BLaER1 (cell line): ENCODE measurements around the gene MAP7D1.
"Not testable (repeated sequence)": the region's sequence is repeated elsewhere in the genome, so short reads cannot be mapped to it uniquely, and the experiment has no call there.

Experiments
- H3K27ac ChIP-seq: shearing (Covaris generic); formaldehyde crosslinking; 2 replicates; pipeline ENCODE4 v1.8.1; 2022
- H3K27me3 ChIP-seq: shearing (Covaris generic); formaldehyde crosslinking; 2 replicates; pipeline ENCODE4 v1.8.1; 2022
- H3K36me3 ChIP-seq: shearing (Covaris generic); formaldehyde crosslinking; 2 replicates; pipeline ENCODE4 v1.8.1; 2022
- H3K4me1 ChIP-seq: shearing (Covaris generic); formaldehyde crosslinking; 2 replicates; pipeline ENCODE4 v1.8.1; 2022
- H3K4me2 ChIP-seq: shearing (Covaris generic); formaldehyde crosslinking; 2 replicates; pipeline ENCODE4 v1.8.1; 2022
- H3K4me3 ChIP-seq: shearing (Covaris generic); formaldehyde crosslinking; 2 replicates; pipeline ENCODE4 v1.8.1; 2022
- H3K9ac ChIP-seq: shearing (Covaris generic); formaldehyde crosslinking; 2 replicates; pipeline ENCODE4 v1.8.1; 2022
- H3K9me3 ChIP-seq: shearing (Covaris generic); formaldehyde crosslinking; 2 replicates; pipeline ENCODE4 v1.8.1; 2022
- H4K20me1 ChIP-seq: shearing (Covaris generic); formaldehyde crosslinking; 2 replicates; pipeline ENCODE4 v1.8.1; 2022
- Cebpa-rat ChIP-seq: shearing (Covaris generic); IDR thresholded peaks from 2 replicates; pipeline ENCODE4 v1.8.1; 2022

MAP7D1 gene

GRCh38 chr1:36177589-36178431, 21.9 kb downstream of the MAP7D1 start:
- no peak overlapping the region for H3K9ac ChIP-seq
- H3K4me2 ChIP-seq = no peak overlapping the region
- H3K27ac ChIP-seq = no peak overlapping the region
- H3K36me3 ChIP-seq = peaks cover 97% of the 10 kb centered on the region
- H3K27me3 ChIP-seq = no peaks in the 10 kb centered on the region
- peaks cover 57% of the 10 kb centered on the region for H4K20me1 ChIP-seq
- TF ChIP-seq Cebpa-rat = no peak
- H3K9me3 ChIP-seq = no peaks in the 10 kb centered on the region
- H3K4me1 ChIP-seq = peaks cover 10% of the 10 kb centered on the region
- H3K4me3 ChIP-seq = no peak overlapping the region

- Histone ChIP-seq H3K4me1 (peaks cover 10% of the 10 kb centered on the region), H3K9me3 (no peaks in the 10 kb centered on the region), H3K27me3 (no peaks in the 10 kb centered on the region), H3K9ac (no peak overlapping the region), H3K36me3 (peaks cover 93% of the 10 kb centered on the region), H4K20me1 (peaks cover 49% of the 10 kb centered on the region), H3K27ac (no peak overlapping the region), H3K4me2 (no peak overlapping the region), H3K4me3 (no peak overlapping the region)
- TF ChIP-seq Cebpa-rat = no peak
Observed at GRCh38 chr1:36178471-36179219, 22.7 kb downstream of the MAP7D1 start.

- H3K4me1 ChIP-seq = peaks cover 10% of the 10 kb centered on the region
- H3K27me3 ChIP-seq = no peaks in the 10 kb centered on the region
- no peak overlapping the region for H3K4me3 ChIP-seq
- no peak for TF ChIP-seq Cebpa-rat
- peaks cover 87% of the 10 kb centered on the region for H3K36me3 ChIP-seq
- no peaks in the 10 kb centered on the region for H3K9me3 ChIP-seq
- H4K20me1 ChIP-seq = peaks cover 43% of the 10 kb centered on the region
- no peak overlapping the region for H3K27ac ChIP-seq
- no peak overlapping the region for H3K9ac ChIP-seq
- H3K4me2 ChIP-seq = no peak overlapping the region
Observed at GRCh38 chr1:36179220-36179600, 23.2 kb downstream of the MAP7D1 start.

- Histone ChIP-seq H3K4me2 (no peak overlapping the region), H3K4me3 (no peak overlapping the region), H3K4me1 (peaks cover 2% of the 10 kb centered on the region; the same call in 1 of the 2 replicates), H3K27ac (no peak overlapping the region), H3K9ac (no peak overlapping the region), H3K9me3 (no peaks in the 10 kb centered on the region), H3K36me3 (peaks cover 53% of the 10 kb centered on the region), H4K20me1 (peaks cover 17% of the 10 kb centered on the region), H3K27me3 (no peaks in the 10 kb centered on the region)
- TF ChIP-seq Cebpa-rat = no peak
Observed at GRCh38 chr1:36182734-36183133, 26.8 kb downstream of the MAP7D1 start.

GRCh38 chr1:36183309-36183856, 27.4 kb downstream of the MAP7D1 start:
- peaks cover 6% of the 10 kb centered on the region; the same call in 1 of the 2 replicates for H3K4me1 ChIP-seq
- H3K4me2 ChIP-seq = no peak overlapping the region
- no peak overlapping the region for H3K4me3 ChIP-seq
- no peaks in the 10 kb centered on the region for H3K27me3 ChIP-seq
- TF ChIP-seq Cebpa-rat = no peak
- H3K36me3 ChIP-seq = peaks cover 47% of the 10 kb centered on the region
- H4K20me1 ChIP-seq = peaks cover 17% of the 10 kb centered on the region
- H3K27ac ChIP-seq = no peak overlapping the region
- no peaks in the 10 kb centered on the region for H3K9me3 ChIP-seq
- no peak overlapping the region for H3K9ac ChIP-seq

GRCh38 chr1:36187800-36188593, 32.0 kb downstream of the MAP7D1 start:
- Histone ChIP-seq H3K27me3 (no peaks in the 10 kb centered on the region), H3K27ac (no peak overlapping the region), H3K4me3 (no peak overlapping the region), H3K4me1 (peaks cover 6% of the 10 kb centered on the region; the same call in 1 of the 2 replicates), H3K9me3 (no peaks in the 10 kb centered on the region), H3K9ac (no peak overlapping the region), H4K20me1 (no peaks in the 10 kb centered on the region), H3K36me3 (peaks cover 3% of the 10 kb centered on the region), H3K4me2 (peak overlapping the region; percentile 30; the same call in 1 of the 2 replicates)
- no peak for TF ChIP-seq Cebpa-rat

- not testable (repeated sequence) for H3K9ac ChIP-seq, H3K27ac ChIP-seq, H3K9me3 ChIP-seq, H3K4me2 ChIP-seq, H3K36me3 ChIP-seq, H3K4me3 ChIP-seq, H3K4me1 ChIP-seq, H3K27me3 ChIP-seq, H4K20me1 ChIP-seq
Observed at GRCh38 chr1:36196805-36197204, 40.8 kb downstream of the MAP7D1 start.

GRCh38 chr1:36198641-36199040, 42.7 kb downstream of the MAP7D1 start:
- Histone ChIP-seq H3K4me2 (no peak overlapping the region), H4K20me1 (no peaks in the 10 kb centered on the region), H3K27ac (no peak overlapping the region), H3K4me1 (no peaks in the 10 kb centered on the region), H3K9ac (no peak overlapping the region), H3K27me3 (no peaks in the 10 kb centered on the region), H3K4me3 (no peak overlapping the region), H3K36me3 (no peaks in the 10 kb centered on the region), H3K9me3 (no peaks in the 10 kb centered on the region)
- TF ChIP-seq Cebpa-rat = no peak

GRCh38 chr1:36199934-36200741, 44.2 kb downstream of the MAP7D1 start:
- H3K36me3 ChIP-seq = no peaks in the 10 kb centered on the region
- no peak overlapping the region for H3K4me2 ChIP-seq
- H3K9ac ChIP-seq = no peak overlapping the region
- no peaks in the 10 kb centered on the region for H3K9me3 ChIP-seq
- H4K20me1 ChIP-seq = no peaks in the 10 kb centered on the region
- H3K27ac ChIP-seq = no peak overlapping the region
- H3K27me3 ChIP-seq = no peaks in the 10 kb centered on the region
- H3K4me3 ChIP-seq = no peak overlapping the region
- H3K4me1 ChIP-seq = no peaks in the 10 kb centered on the region
- no peak for TF ChIP-seq Cebpa-rat
